Thyroid gland (tissue), 4 donors: ENCODE data around the gene HACD2.

Experiments used
- CTCF ChIP-seq, 6 experiments: fragments of 200-600 bp in 3 of 6; fragments of 450-650 bp in 3 of 6; sonication (generic) in 3 of 6; IDR thresholded peaks; one replicate each; pipeline ENCODE4 v1.5.1; 2016 to 2019; ENCODE audit warnings: antibody characterized with exemption in 6 of 6, mild to moderate bottlenecking in 2 of 6, inconsistent platforms in 1 of 6, moderate library complexity in 1 of 6
- POLR2A ChIP-seq, 2 donors: fragments of 450-650 bp; IDR thresholded peaks; one replicate each; pipeline ENCODE4 v1.6.1; 2017; ENCODE audit warnings: antibody characterized with exemption in 2 of 2, mild to moderate bottlenecking in 2 of 2, moderate library complexity in 1 of 2

- TF ChIP-seq CTCF (IDR thresholded peaks at IDR 0.05) (no peak), POLR2A (IDR thresholded peaks at IDR 0.05) (no peak)
These were observed 49.3 kb downstream of the HACD2 start for GRCh38 chr3:123535580-123535979.
